OCI-LY3 (cell line): Measurements from ENCODE around the gene FASLG.

Experiments used
- H2AFZ ChIP-seq: fragments of 200-600, 300-600 bp; shearing (Covaris generic); 2 replicates; pipeline ENCODE4 v1.6.0; 2014; ENCODE audit warnings: antibody characterized with exemption, low read depth, low read length
- H3K27ac ChIP-seq: fragments of 200-600, 300-600 bp; sonication (generic); 2 replicates; pipeline ENCODE4 v1.5.1; 2014; ENCODE audit warnings: mild to moderate bottlenecking, low read length, moderate library complexity, mixed read lengths
- H3K27me3 ChIP-seq: fragments of 200-600, 300-600 bp; sonication (generic); 2 replicates; pipeline ENCODE4 v1.6.1; 2014; ENCODE audit warnings: low read depth, low read length, mixed read lengths
- H3K36me3 ChIP-seq: fragments of 200-600, 300-600 bp; sonication (generic); replicated peaks from 2 replicates; pipeline ENCODE3; 2014; ENCODE audit warnings: low read depth, low read length, mixed read lengths
- H3K4me1 ChIP-seq: fragments of 300-600, 200-600 bp; sonication (generic); 2 replicates; pipeline ENCODE4 v1.6.1; 2014; ENCODE audit warnings: low read length, mixed read lengths
- H3K4me2 ChIP-seq: fragments of 200-600, 300-600 bp; sonication (generic); 2 replicates; pipeline ENCODE4 v1.6.1; 2014; ENCODE audit warnings: low read length, mixed read lengths
- H3K4me3 ChIP-seq: fragments of 300-600, 200-600 bp; sonication (generic); 2 replicates; pipeline ENCODE4 v1.5.1; 2014; ENCODE audit warnings: antibody characterized with exemption, mild to moderate bottlenecking, low read length, moderate library complexity
- H3K79me2 ChIP-seq: fragments of 300-600, 200-600 bp; shearing (Covaris generic); 2 replicates; pipeline ENCODE4 v1.6.1; 2014; ENCODE audit warnings: mild to moderate bottlenecking, low read length, mixed read lengths
- H3K9ac ChIP-seq: fragments of 300-600, 200-600 bp; shearing (Covaris generic); 2 replicates; pipeline ENCODE4 v1.6.0; 2014; ENCODE audit warnings: mild to moderate bottlenecking, low read length, moderate library complexity
- H3K9me3 ChIP-seq: fragments of 200-600, 300-600 bp; shearing (Covaris generic); 2 replicates; pipeline ENCODE4 v1.6.1; 2014; ENCODE audit warnings: low read length, mixed read lengths; ENCODE audit not compliant: insufficient read depth
- H4K20me1 ChIP-seq: fragments of 200-600, 300-600 bp; sonication (generic); 2 replicates; pipeline ENCODE4 v1.6.1; 2016; ENCODE audit warnings: low read length, mixed read lengths; ENCODE audit not compliant: insufficient read depth
- EZH2phosphoT487 ChIP-seq: fragments of 200-600 bp; shearing (Covaris generic); IDR thresholded peaks from 2 replicates; pipeline ENCODE4 v1.6.1; 2018; ENCODE audit warnings: antibody characterized with exemption, mixed run types, low read depth
- TF ChIP-seq, protein P1 (sequence below): fragments of 200-600, 300-600 bp; sonication (generic); IDR thresholded peaks from 2 replicates; pipeline ENCODE4 v1.5.1; 2014; ENCODE audit warnings: antibody characterized with exemption, low read length, low read depth

The FASLG gene

GRCh38 chr1:172698224-172698623, 39.3 kb downstream of the FASLG start:
- no peak overlapping the region for H2AFZ ChIP-seq
- no peaks in the 10 kb centered on the region for H3K27me3 ChIP-seq
- H3K27ac ChIP-seq: no peak overlapping the region
- no peaks in the 10 kb centered on the region for H4K20me1 ChIP-seq
- peak overlapping the region; percentile 28; the same call in 1 of the 2 replicates for H3K4me2 ChIP-seq
- no peaks in the 10 kb centered on the region for H3K36me3 ChIP-seq
- no peaks in the 10 kb centered on the region for H3K79me2 ChIP-seq
- no peaks in the 10 kb centered on the region for H3K9me3 ChIP-seq
- TF ChIP-seq, protein P1, sequence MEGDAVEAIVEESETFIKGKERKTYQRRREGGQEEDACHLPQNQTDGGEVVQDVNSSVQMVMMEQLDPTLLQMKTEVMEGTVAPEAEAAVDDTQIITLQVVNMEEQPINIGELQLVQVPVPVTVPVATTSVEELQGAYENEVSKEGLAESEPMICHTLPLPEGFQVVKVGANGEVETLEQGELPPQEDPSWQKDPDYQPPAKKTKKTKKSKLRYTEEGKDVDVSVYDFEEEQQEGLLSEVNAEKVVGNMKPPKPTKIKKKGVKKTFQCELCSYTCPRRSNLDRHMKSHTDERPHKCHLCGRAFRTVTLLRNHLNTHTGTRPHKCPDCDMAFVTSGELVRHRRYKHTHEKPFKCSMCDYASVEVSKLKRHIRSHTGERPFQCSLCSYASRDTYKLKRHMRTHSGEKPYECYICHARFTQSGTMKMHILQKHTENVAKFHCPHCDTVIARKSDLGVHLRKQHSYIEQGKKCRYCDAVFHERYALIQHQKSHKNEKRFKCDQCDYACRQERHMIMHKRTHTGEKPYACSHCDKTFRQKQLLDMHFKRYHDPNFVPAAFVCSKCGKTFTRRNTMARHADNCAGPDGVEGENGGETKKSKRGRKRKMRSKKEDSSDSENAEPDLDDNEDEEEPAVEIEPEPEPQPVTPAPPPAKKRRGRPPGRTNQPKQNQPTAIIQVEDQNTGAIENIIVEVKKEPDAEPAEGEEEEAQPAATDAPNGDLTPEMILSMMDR: no peak
- no peak for TF ChIP-seq EZH2phosphoT487
- H3K4me1 ChIP-seq: peaks cover 15% of the 10 kb centered on the region
- no peak overlapping the region for H3K4me3 ChIP-seq
- H3K9ac ChIP-seq: no peak overlapping the region

- Histone ChIP-seq H3K9ac (no peak overlapping the region), H3K27me3 (no peaks in the 10 kb centered on the region), H3K9me3 (no peaks in the 10 kb centered on the region), H2AFZ (no peak overlapping the region), H3K36me3 (no peaks in the 10 kb centered on the region), H3K27ac (no peak overlapping the region), H3K4me3 (no peak overlapping the region), H3K79me2 (no peaks in the 10 kb centered on the region), H3K4me1 (peaks cover 15% of the 10 kb centered on the region), H4K20me1 (no peaks in the 10 kb centered on the region), H3K4me2 (no peak overlapping the region)
- no peak for TF ChIP-seq EZH2phosphoT487
- TF ChIP-seq, protein P1: no peak
These were observed 40.2 kb downstream of the FASLG start for GRCh38 chr1:172699111-172699510.

GRCh38 chr1:172699695-172700227, 40.9 kb downstream of the FASLG start:
- Histone ChIP-seq H3K9me3 (no peaks in the 10 kb centered on the region), H3K9ac (no peak overlapping the region), H3K27ac (no peak overlapping the region), H3K4me1 (peaks cover 15% of the 10 kb centered on the region), H3K4me3 (no peak overlapping the region), H3K36me3 (no peaks in the 10 kb centered on the region), H3K4me2 (no peak overlapping the region), H4K20me1 (no peaks in the 10 kb centered on the region), H3K79me2 (no peaks in the 10 kb centered on the region), H3K27me3 (no peaks in the 10 kb centered on the region), H2AFZ (no peak overlapping the region)
- no peak for TF ChIP-seq EZH2phosphoT487
- TF ChIP-seq, protein P1: no peak

DNA sequence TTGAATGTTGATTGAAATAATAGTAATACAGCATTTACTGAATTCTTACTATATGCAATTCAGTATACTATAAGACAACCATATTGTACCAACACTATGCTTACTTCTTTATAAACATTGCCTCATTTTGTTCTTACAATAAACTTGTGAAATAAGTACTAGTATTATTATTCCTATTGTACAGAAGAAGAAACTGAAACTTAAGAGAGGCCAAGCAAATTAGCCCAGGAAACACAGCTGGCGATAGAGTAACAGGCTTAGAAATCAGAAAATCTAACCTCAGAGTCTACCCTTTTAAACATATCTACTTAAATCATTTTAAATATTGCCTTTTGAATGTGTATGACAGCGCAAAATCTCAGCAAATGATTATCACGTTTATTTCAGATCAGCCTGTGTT, 41.7 kb downstream of the FASLG start:
- peaks cover 15% of the 10 kb centered on the region for H3K4me1 ChIP-seq
- H3K36me3 ChIP-seq: no peaks in the 10 kb centered on the region
- no peak overlapping the region for H3K9ac ChIP-seq
- no peak overlapping the region for H3K27ac ChIP-seq
- H3K79me2 ChIP-seq: no peaks in the 10 kb centered on the region
- H3K4me3 ChIP-seq: no peak overlapping the region
- no peaks in the 10 kb centered on the region for H3K27me3 ChIP-seq
- H3K9me3 ChIP-seq: no peaks in the 10 kb centered on the region
- H2AFZ ChIP-seq: no peak overlapping the region
- TF ChIP-seq, protein P1: no peak
- TF ChIP-seq EZH2phosphoT487: no peak
- H3K4me2 ChIP-seq: no peak overlapping the region
- H4K20me1 ChIP-seq: no peaks in the 10 kb centered on the region
